Ovary (tissue), 9 donors: ENCODE results near the gene AP1G2. TPM values are rescaled to one million over a fixed set of nuclear protein-coding genes. Genes with fewer than 3 reads are reported as not detected.
"Not testable (repeated sequence)": the region's sequence is repeated elsewhere in the genome, so short reads cannot be mapped to it uniquely, and the experiment has no call there.

Experiments
- DNase-seq, 5 donors: peaks; one replicate each; pipeline ENCODE4 v3.0.0-alpha.2; 2019 to 2020
- H3K27ac ChIP-seq, 2 donors: fragments of 200-600 bp; one replicate each; pipeline versions ENCODE4 v1.5.1 to v1.8.0; 2019 to 2022
- H3K27me3 ChIP-seq: fragments of 200-600 bp; one replicate; pipeline ENCODE4 v1.8.0; 2022
- H3K36me3 ChIP-seq: fragments of 200-600 bp; sonication (generic); one replicate; pipeline ENCODE4 v1.5.1; 2019
- H3K4me1 ChIP-seq: one replicate; pipeline ENCODE4 v1.8.1; 2013; ENCODE audit warnings: mild to moderate bottlenecking, moderate library complexity; ENCODE audit not compliant: insufficient read depth
- H3K4me3 ChIP-seq: fragments of 200-600 bp; sonication (generic); one replicate; pipeline ENCODE4 v1.5.1; 2017
- H3K9me3 ChIP-seq, 2 donors: fragments of 200-600 bp in 1 of 2; sonication (generic) in 1 of 2; one replicate each; pipeline versions ENCODE4 v1.5.1 to v1.8.1; 2013 to 2019; ENCODE audit warnings: mild to moderate bottlenecking in 1 of 2, moderate library complexity in 1 of 2
- EP300 ChIP-seq: sonication (generic); formaldehyde crosslinking; IDR thresholded peaks from one replicate; pipeline ENCODE4 v1.6.1; 2017; ENCODE audit warnings: antibody characterized with exemption
- POLR2A ChIP-seq: fragments of 450-650 bp; IDR thresholded peaks from one replicate; pipeline ENCODE4 v1.6.1; 2017; ENCODE audit warnings: antibody characterized with exemption, mild to moderate bottlenecking, moderate library complexity
- whole genome bisulfite sequencing, 3 donors: extraction: QIAGEN DNeasy Blood & Tissue Kit in 1 of 3; methylation state at CpG; one replicate each; pipeline versions ENCODE4 v1.1.5 to v1.1.7; 2013 to 2017; 5-methylcytosine and 5-hydroxymethylcytosine counted together
- intact Hi-C, 4 donors: fragments of 100-400 bp; cut with DNase I; formaldehyde crosslinking; loops; one replicate each; pipeline versions ENCODE4 v1.11.0 to v1.15.1; 2022 to 2023
- polyA plus RNA-seq, 2 donors: library from polyadenylated mRNA; stranded (reverse); fragments of 200-250 nt in 1 of 2; fragments of 350-450 nt in 1 of 2; fragmentation: Illumina TruSeq in 1 of 2; extraction: RNeasy Lipid Tissue Mini Kit (QIAGEN cat#74804) in 1 of 2; gene quantifications; one replicate each; pipeline ENCODE4 v1.2.3, GENCODE V29; 2013 to 2014
- total RNA-seq, 7 donors: library from RNA; depleted of rRNA in 2 of 7; stranded (reverse); fragments of >200 nt in 2 of 7; fragmentation: NEBNext Ultra II Directional in 3 of 7; extraction: Animal tissue kit (Norgen Biotek cat#: 25700) in 3 of 7; gene quantifications; one replicate each; pipeline versions ENCODE4 v1.1.0 to v1.2.4, GENCODE V29; 2016 to 2023
- TF ChIP-seq, protein P1 (sequence below), 3 donors: fragments of 450-650 bp in 2 of 3; fragments of 200-600 bp in 1 of 3; IDR thresholded peaks; one replicate each; pipeline versions ENCODE4 v1.5.1 to v1.8.0; 2016 to 2022; ENCODE audit warnings: antibody characterized with exemption in 3 of 3, mild to moderate bottlenecking in 1 of 3
- donor health status: DM: no; HTN: no; CAD: no; lungs with moderate emphysema.
- donor health status: DM: no; HTN: no; CAD: no.
- donor health status: Bipolar disorder and iron deficiency.
- donor health status: DM: yes; HTN: yes; CAD: no.
- donor health status: DM: no; HTN: no; CAD: no.
- donor health status: DM: yes; HTN: yes; CAD: no.

Gene AP1G2
- total and polyA plus RNA-seq, 9 donors, result 32.0 to 129 (median 87.6) TPM

GRCh38 chr14:23538050-23538718, 29.4 kb downstream of the AP1G2 start:
- no peak for DNase-seq
- H3K27ac ChIP-seq, result no peak overlapping the region
- H3K9me3 ChIP-seq, result no peaks in the 10 kb centered on the region
- intact Hi-C loops, result loop anchor here in 2 of 4 donors (5.0 to 10.0 kb wide), 2 partner anchors 53 to 56 kb away; no protein-coding TSS in a partner anchor
- H3K4me1 ChIP-seq, result no peaks in the 10 kb centered on the region
- TF ChIP-seq, protein P1, sequence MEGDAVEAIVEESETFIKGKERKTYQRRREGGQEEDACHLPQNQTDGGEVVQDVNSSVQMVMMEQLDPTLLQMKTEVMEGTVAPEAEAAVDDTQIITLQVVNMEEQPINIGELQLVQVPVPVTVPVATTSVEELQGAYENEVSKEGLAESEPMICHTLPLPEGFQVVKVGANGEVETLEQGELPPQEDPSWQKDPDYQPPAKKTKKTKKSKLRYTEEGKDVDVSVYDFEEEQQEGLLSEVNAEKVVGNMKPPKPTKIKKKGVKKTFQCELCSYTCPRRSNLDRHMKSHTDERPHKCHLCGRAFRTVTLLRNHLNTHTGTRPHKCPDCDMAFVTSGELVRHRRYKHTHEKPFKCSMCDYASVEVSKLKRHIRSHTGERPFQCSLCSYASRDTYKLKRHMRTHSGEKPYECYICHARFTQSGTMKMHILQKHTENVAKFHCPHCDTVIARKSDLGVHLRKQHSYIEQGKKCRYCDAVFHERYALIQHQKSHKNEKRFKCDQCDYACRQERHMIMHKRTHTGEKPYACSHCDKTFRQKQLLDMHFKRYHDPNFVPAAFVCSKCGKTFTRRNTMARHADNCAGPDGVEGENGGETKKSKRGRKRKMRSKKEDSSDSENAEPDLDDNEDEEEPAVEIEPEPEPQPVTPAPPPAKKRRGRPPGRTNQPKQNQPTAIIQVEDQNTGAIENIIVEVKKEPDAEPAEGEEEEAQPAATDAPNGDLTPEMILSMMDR (IDR thresholded peaks at IDR 0.05), result no peak
- TF ChIP-seq POLR2A (no peak), EP300 (no peak)
- WGBS, 3 donors, result 65 to 75% (median 71%) methylated on average over 10 of the region's 10 CpGs
- H3K36me3 ChIP-seq, result no peaks in the 10 kb centered on the region
- H3K27me3 ChIP-seq, result no peaks in the 10 kb centered on the region
- H3K4me3 ChIP-seq, result no peak overlapping the region

GRCh38 chr14:23537351-23538049, 30.1 kb downstream of the AP1G2 start:
- WGBS, 3 donors, result 66 to 68% (median 67%) methylated on average over 13 of the region's 13 CpGs
- intact Hi-C loops, result loop anchor here in 2 of 4 donors (5.0 to 10.0 kb wide), 2 partner anchors 53 to 55 kb away; no protein-coding TSS in a partner anchor
- TF ChIP-seq EP300 (no peak), POLR2A (no peak)
- TF ChIP-seq, protein P1 (IDR thresholded peaks at IDR 0.05), result no peak
- no peak for DNase-seq
- Histone ChIP-seq H3K36me3 (no peaks in the 10 kb centered on the region), H3K4me3 (no peak overlapping the region), H3K27ac (no peak overlapping the region), H3K9me3 (no peaks in the 10 kb centered on the region), H3K4me1 (no peaks in the 10 kb centered on the region), H3K27me3 (no peaks in the 10 kb centered on the region)

- not testable (repeated sequence) for H3K36me3 ChIP-seq, H3K27me3 ChIP-seq, H3K9me3 ChIP-seq, H3K4me1 ChIP-seq, H3K27ac ChIP-seq, H3K4me3 ChIP-seq, DNase-seq
- WGBS, 3 donors, result 73 to 77% (median 76%) methylated on average over 6 of the region's 6 CpGs
- intact Hi-C loops, result loop anchor here in 2 of 4 donors (5.0 to 10.0 kb wide), 2 partner anchors 52 to 55 kb away; no protein-coding TSS in a partner anchor
Observed at GRCh38 chr14:23536906-23537305, 30.7 kb downstream of the AP1G2 start.

DNA sequence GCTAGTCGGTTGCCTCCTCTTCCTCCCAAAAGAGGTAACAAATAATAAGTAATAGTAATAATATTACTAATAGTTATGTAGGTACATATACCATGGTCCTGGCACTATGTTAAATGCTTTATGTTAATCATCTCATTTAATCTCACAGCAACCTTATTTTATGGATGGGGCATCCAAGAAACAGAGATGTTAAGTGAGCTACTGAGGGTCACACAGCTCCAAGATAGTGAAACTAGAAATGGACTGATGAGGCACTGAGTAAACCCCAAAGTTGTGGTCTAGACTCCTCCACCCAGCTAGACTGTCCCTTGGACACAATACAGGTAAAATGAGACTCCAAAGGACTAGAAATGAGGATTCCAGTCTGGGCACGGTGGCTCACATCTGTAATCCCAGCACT, 31.1 kb downstream of the AP1G2 start:
- WGBS, 3 donors, result 75 to 87% (median 80%) methylated on average over 2 of the region's 2 CpGs
- Histone ChIP-seq H3K27me3 (no peaks in the 10 kb centered on the region), H3K9me3 (no peaks in the 10 kb centered on the region), H3K4me1 (no peaks in the 10 kb centered on the region), H3K27ac (no peak overlapping the region), H3K36me3 (no peaks in the 10 kb centered on the region), H3K4me3 (no peak overlapping the region)
- TF ChIP-seq EP300 (no peak), POLR2A (no peak)
- TF ChIP-seq, protein P1 (IDR thresholded peaks at IDR 0.05), result no peak
- DNase-seq, result no peak
- intact Hi-C loops, result loop anchor here in 2 of 4 donors (5.0 to 10.0 kb wide), 2 partner anchors 52 to 54 kb away; no protein-coding TSS in a partner anchor
